ENCODE data around the gene HOXD10. TPM values are rescaled to one million over a fixed set of nuclear protein-coding genes. Genes with fewer than 3 reads are reported as not detected.

The HOXD10 gene
- total and polyA plus RNA-seq, 2 of the 13 experiments (the other 11 are each of a cell fraction or from before 2014, with no cell fraction given): not detected

DNA sequence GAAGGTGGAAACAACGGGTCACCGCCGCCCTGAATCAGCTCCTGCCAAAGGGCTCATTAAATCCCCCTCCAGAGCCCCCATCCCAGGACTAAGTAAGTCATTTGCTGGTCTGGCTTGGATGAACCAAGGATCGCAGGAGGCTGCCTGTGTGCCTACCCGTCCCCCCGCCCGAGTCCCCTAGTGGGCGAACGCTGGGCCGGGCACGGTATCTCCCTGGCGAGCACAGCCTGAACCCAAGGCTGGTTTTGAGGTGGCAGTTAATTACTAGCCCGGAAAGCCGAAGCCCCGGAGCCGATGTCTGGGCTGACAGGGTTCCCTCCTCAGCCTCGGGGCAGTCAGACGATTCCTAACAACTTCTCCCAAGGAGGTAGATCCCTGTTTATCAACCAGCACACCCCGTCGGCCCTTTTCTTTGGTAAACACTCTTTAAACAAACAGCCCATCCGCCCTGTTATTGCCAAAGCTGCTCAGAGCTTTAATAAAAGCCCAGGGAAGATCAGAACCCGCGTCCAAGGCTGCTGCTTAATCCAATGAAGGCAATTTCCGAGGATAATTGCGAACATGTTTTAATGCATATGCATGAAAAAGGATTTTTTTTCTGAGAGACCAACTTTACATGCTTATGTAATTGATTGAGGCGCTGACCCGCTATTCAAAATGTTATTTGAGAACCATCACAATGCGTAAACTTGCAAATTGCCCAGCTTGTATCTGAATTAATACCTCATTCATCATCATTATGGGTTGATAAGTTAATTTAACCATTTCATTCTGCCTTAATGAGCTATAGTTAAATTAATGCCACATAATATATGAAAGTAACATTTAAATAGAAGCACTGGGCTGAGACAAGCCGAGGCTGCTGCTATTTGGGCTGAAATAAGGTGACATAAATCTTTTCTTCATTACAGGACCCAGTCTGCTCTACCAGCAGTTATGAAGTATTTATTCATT, 43.4 kb upstream of the HOXD10 start:
- in situ Hi-C loops (cut with HindIII; ENCODE audit: extremely low pct_ligation_motif_present, low pct_unique_long_range_greater_than_20kb): no loop called here
- Histone ChIP-seq H3K4me2 (ENCODE audit: low read depth, low read length) (no peak overlapping the region), H3K4me3 (replicated peaks in 1 of 3; ENCODE audit: insufficient read depth in 1 of 3, low read depth in 2 of 3, low read length in 3 of 3) (no peak overlapping the region; a peak in 1 of 6 replicates), H3K27ac (ENCODE audit: extremely low read length, insufficient read depth, low read length) (no peak overlapping the region), H4K20me1 (ENCODE audit: insufficient read depth, low read length) (no peaks in the 10 kb centered on the region), H3K4me1 (ENCODE audit: insufficient read depth, low read length) (no peaks in the 10 kb centered on the region), H3K27me3 (ENCODE audit: control insufficient read depth in 1 of 2, insufficient read depth in 2 of 2, low read length in 2 of 2) (peaks cover 13 to 91% of the 10 kb centered on the region in 2 experiments), H3K79me2 (ENCODE audit: insufficient read depth, low read length) (no peaks in the 10 kb centered on the region), H3K36me3 (replicated peaks in 1 of 2; ENCODE audit: control insufficient read depth in 1 of 2, insufficient read depth in 2 of 2, low read length in 2 of 2) (no peaks in the 10 kb centered on the region), H3K9me3 (ENCODE audit: low read length) (no peaks in the 10 kb centered on the region), H2AFZ (ENCODE audit: low read length) (no peak overlapping the region), H3K9ac (ENCODE audit: insufficient read depth, low read depth, low read length) (no peak overlapping the region)
- no TSS peak for BruUV-seq (replicated peaks)
- intact Hi-C loops (cut with micrococcal nuclease; ENCODE audit: unreplicated experiment): no loop called here
- no peak for TF ChIP-seq HDAC1 (CRISPR knock-in tag; IDR thresholded peaks at IDR 0.05)
- no peak for TF ChIP-seq ZNF121 (CRISPR knock-in tag; IDR thresholded peaks at IDR 0.05)
- peak; percentile 31; the same call in 1 of the 2 replicates for TF ChIP-seq HIVEP1 (CRISPR knock-in tag; IDR thresholded peaks at IDR 0.05)
- no peak for FAIRE-seq
- ATAC-seq: peak; percentile 29; the same call in 2 of the 3 replicates
- CTCF ChIA-PET (ENCODE audit: low intra/inter-chr PET ratio, low total read pairs): no interaction called here
- POLR2A ChIA-PET: no interaction called here
- WGBS (ENCODE audit: low lambda C conversion rate): 23% methylated on average over 16 of the region's 29 CpGs
- DNase-seq (ENCODE audit: low spot score): no peak

DNA sequence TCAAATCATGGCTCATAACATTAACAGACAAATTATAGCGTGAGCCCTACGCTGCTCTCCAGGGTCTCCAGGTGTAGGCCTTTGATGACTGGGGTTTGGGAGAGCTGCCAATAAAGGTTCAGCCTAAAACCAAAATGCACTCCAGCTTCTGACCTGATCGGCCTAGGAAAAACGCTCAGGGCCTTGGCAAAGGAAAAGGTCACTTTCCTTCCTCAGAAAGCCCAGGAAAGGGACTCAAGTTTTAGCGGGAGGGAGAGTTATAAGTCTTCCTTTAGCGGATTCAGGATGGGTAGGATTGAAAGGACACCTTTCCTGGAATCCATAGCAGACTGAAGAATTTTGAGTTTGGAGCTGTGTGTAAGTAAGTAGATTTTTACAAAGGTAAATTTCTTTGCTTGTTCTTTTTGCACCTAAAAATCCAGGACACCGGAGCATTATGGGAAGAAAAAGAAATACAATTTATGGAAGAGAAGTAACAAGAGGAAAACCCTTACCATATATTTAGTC, 41.6 kb upstream of the HOXD10 start:
- Histone ChIP-seq H3K9me3 (ENCODE audit: low read length) (no peaks in the 10 kb centered on the region), H3K4me1 (ENCODE audit: insufficient read depth, low read length) (no peaks in the 10 kb centered on the region), H3K79me2 (ENCODE audit: insufficient read depth, low read length) (no peaks in the 10 kb centered on the region), H3K27me3 (ENCODE audit: control insufficient read depth in 1 of 2, insufficient read depth in 2 of 2, low read length in 2 of 2) (peaks cover 11 to 88% of the 10 kb centered on the region in 2 experiments), H3K4me2 (ENCODE audit: low read depth, low read length) (no peak overlapping the region; the same call in 1 of the 2 replicates), H3K4me3 (replicated peaks in 1 of 3; ENCODE audit: insufficient read depth in 1 of 3, low read depth in 2 of 3, low read length in 3 of 3) (no peak overlapping the region), H3K27ac (ENCODE audit: extremely low read length, insufficient read depth, low read length) (no peak overlapping the region), H4K20me1 (ENCODE audit: insufficient read depth, low read length) (no peaks in the 10 kb centered on the region), H2AFZ (ENCODE audit: low read length) (no peak overlapping the region), H3K9ac (ENCODE audit: insufficient read depth, low read depth, low read length) (no peak overlapping the region), H3K36me3 (replicated peaks in 1 of 2; ENCODE audit: control insufficient read depth in 1 of 2, insufficient read depth in 2 of 2, low read length in 2 of 2) (no peaks in the 10 kb centered on the region)
- ATAC-seq: no peak
- in situ Hi-C loops (cut with HindIII; ENCODE audit: extremely low pct_ligation_motif_present, low pct_unique_long_range_greater_than_20kb) (no loop called here), intact Hi-C loops (cut with micrococcal nuclease; ENCODE audit: unreplicated experiment) (no loop called here)
- TF ChIP-seq CBX2 (IDR thresholded peaks at IDR 0.05; ENCODE audit: low read depth, low read length) (0 out of 2 replicates have a peak, but pooled peaks have one; percentile 9), CBX2 (CRISPR knock-in tag; IDR thresholded peaks at IDR 0.05; ENCODE audit: low read depth) (no peak), HINFP (CRISPR knock-in tag; IDR thresholded peaks at IDR 0.05; ENCODE audit: low read depth) (no peak), PCBP2 (optimal IDR thresholded peaks at IDR 0.05; ENCODE audit: low read depth, low read length, poor library complexity, severe bottlenecking) (no peak), CBX1 (IDR thresholded peaks at IDR 0.05; ENCODE audit: low read depth) (no peak), SKI (IDR thresholded peaks at IDR 0.05; ENCODE audit: partially characterized antibody) (no peak)
- no peak for FAIRE-seq
- POLR2A ChIA-PET: no interaction called here
- DNase-seq (ENCODE audit: low spot score): no peak
- BruUV-seq (replicated peaks): no TSS peak
- WGBS (ENCODE audit: low lambda C conversion rate): 26% methylated on average over 7 of the region's 7 CpGs
- CTCF ChIA-PET (ENCODE audit: low intra/inter-chr PET ratio, low total read pairs): no interaction called here

Measured in HepG2 (cell line).